HAP-1 (cell line): Measurements from ENCODE around the gene SATB1.
A peak's percentile ranks its signal among the peaks of the same experiment; 100 is the strongest.
"Not testable (repeated sequence)": the region's sequence is repeated elsewhere in the genome, so short reads cannot be mapped to it uniquely, and the experiment has no call there.

Experiments used
- DNase-seq, 2 experiments: peaks; one replicate each; pipeline ENCODE4 v3.0.0-alpha.2; 2016 to 2020; ENCODE audit warnings: low spot score in 2 of 2
- H3K27me3 ChIP-seq: fragments of 250-450 bp; sonication (Bioruptor Pico); 2 replicates; pipeline ENCODE4 v1.5.1; 2020; ENCODE audit warnings: low read depth, mild to moderate bottlenecking, moderate library complexity
- H3K36me3 ChIP-seq: fragments of 250-450 bp; sonication (Bioruptor Pico); replicated peaks from 2 replicates; pipeline ENCODE4 v1.5.1; 2020; ENCODE audit warnings: mild to moderate bottlenecking
- H3K4me1 ChIP-seq: fragments of 250-450 bp; sonication (Bioruptor Pico); 2 replicates; pipeline ENCODE4 v1.5.1; 2020; ENCODE audit warnings: mild to moderate bottlenecking
- H3K4me3 ChIP-seq: fragments of 250-450 bp; sonication (Bioruptor Pico); 2 replicates; pipeline ENCODE4 v1.5.1; 2020; ENCODE audit warnings: mild to moderate bottlenecking, moderate library complexity
- H3K9me3 ChIP-seq: fragments of 250-450 bp; sonication (Bioruptor Pico); 2 replicates; pipeline ENCODE4 v1.5.1; 2020; ENCODE audit warnings: mild to moderate bottlenecking, moderate library complexity
- in situ Hi-C: fragments of 300-500 bp; cut with MboI; formaldehyde crosslinking; loops from 3 replicates; pipeline ENCODE4 v1.14.3; 2020; ENCODE audit warnings: low sequenced_read_pairs, inconsistent platforms, mixed read lengths

The SATB1 gene

DNA sequence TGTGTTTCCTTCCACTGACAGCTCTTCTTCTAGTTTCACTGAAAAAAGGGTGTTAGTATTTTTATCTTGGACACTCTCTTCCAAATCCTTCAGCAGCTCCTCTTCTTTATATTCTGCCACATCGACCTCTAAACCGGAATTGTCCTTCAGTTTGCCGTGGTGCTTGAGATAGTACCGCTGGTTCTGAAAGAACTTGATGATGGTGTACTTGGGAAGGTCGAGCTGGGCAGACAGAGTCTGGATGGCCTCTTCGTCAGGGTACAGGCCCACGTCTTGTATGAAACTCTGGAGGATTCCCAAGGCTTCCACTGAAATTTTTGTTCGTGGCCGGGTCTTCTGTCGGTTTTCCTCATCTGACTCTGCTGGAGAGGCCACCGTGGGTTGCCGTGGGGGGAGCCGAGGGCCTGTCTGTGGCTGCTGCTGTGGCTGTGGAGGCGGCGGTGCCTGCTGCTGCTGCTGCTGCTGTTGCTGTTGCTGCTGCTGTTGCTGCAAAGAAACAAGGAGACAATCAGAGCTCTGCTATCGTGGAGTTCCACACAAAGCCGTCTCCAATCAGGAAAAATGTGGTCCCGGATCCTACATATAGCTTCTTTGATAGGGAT lies 75.8 kb downstream of the SATB1 start:
- DNase-seq: no peak
- Histone ChIP-seq H3K27me3 (no peaks in the 10 kb centered on the region), H3K9me3 (no peaks in the 10 kb centered on the region), H3K4me1 (peaks cover 38% of the 10 kb centered on the region), H3K4me3 (no peak overlapping the region), H3K36me3 (peaks cover 9% of the 10 kb centered on the region)
- in situ Hi-C loops: no loop called here

- no peaks in the 10 kb centered on the region for H3K27me3 ChIP-seq
- no peaks in the 10 kb centered on the region for H3K9me3 ChIP-seq
- no peak overlapping the region for H3K4me3 ChIP-seq
- peaks cover 5% of the 10 kb centered on the region for H3K36me3 ChIP-seq
- peaks cover 45% of the 10 kb centered on the region for H3K4me1 ChIP-seq
- in situ Hi-C loops: no loop called here
- no peak for DNase-seq
Measured at GRCh38 chr3:18346097-18346496, 79.0 kb downstream of the SATB1 start.

GRCh38 chr3:18345015-18345367 lies 80.1 kb downstream of the SATB1 start:
- peaks cover 5% of the 10 kb centered on the region for H3K36me3 ChIP-seq
- H3K4me3 ChIP-seq: no peak overlapping the region
- no peak for DNase-seq
- no peaks in the 10 kb centered on the region for H3K9me3 ChIP-seq
- in situ Hi-C loops: no loop called here
- no peaks in the 10 kb centered on the region for H3K27me3 ChIP-seq
- peaks cover 45% of the 10 kb centered on the region for H3K4me1 ChIP-seq

- peaks cover 45% of the 10 kb centered on the region for H3K4me1 ChIP-seq
Measured at GRCh38 chr3:18344306-18345014, 80.7 kb downstream of the SATB1 start.

GRCh38 chr3:18343809-18344208 lies 81.3 kb downstream of the SATB1 start:
- in situ Hi-C loops: no loop called here
- DNase-seq: no peak
- Histone ChIP-seq H3K27me3 (no peaks in the 10 kb centered on the region), H3K9me3 (no peaks in the 10 kb centered on the region), H3K4me3 (no peak overlapping the region), H3K36me3 (peaks cover under 1% of the 10 kb centered on the region), H3K4me1 (peaks cover 42% of the 10 kb centered on the region)

More at GRCh38 chr3:18344306-18345014, 80.7 kb downstream of the SATB1 start:
- in situ Hi-C loops: no loop called here
- Histone ChIP-seq H3K27me3 (no peaks in the 10 kb centered on the region), H3K9me3 (no peaks in the 10 kb centered on the region), H3K36me3 (peaks cover 5% of the 10 kb centered on the region), H3K4me3 (no peak overlapping the region)
- DNase-seq: peak; percentile 26 to 51

GRCh38 chr3:18338827-18339514 lies 86.2 kb downstream of the SATB1 start:
- Histone ChIP-seq H3K9me3 (no peaks in the 10 kb centered on the region), H3K4me1 (peaks cover 6% of the 10 kb centered on the region; the same call in 1 of the 2 replicates), H3K36me3 (no peaks in the 10 kb centered on the region), H3K27me3 (no peaks in the 10 kb centered on the region), H3K4me3 (no peak overlapping the region)
- no peak for DNase-seq
- in situ Hi-C loops: no loop called here

- H3K36me3 ChIP-seq: no peaks in the 10 kb centered on the region
- in situ Hi-C loops: no loop called here
- H3K27me3 ChIP-seq: no peaks in the 10 kb centered on the region
- no peak for DNase-seq
- no peak overlapping the region for H3K4me3 ChIP-seq
- H3K9me3 ChIP-seq: no peaks in the 10 kb centered on the region
- H3K4me1 ChIP-seq: no peaks in the 10 kb centered on the region
Measured at GRCh38 chr3:18337231-18337630, 87.9 kb downstream of the SATB1 start.

GRCh38 chr3:18334837-18335601 lies 90.1 kb downstream of the SATB1 start:
- no peak overlapping the region for H3K4me3 ChIP-seq
- in situ Hi-C loops: no loop called here

DNA sequence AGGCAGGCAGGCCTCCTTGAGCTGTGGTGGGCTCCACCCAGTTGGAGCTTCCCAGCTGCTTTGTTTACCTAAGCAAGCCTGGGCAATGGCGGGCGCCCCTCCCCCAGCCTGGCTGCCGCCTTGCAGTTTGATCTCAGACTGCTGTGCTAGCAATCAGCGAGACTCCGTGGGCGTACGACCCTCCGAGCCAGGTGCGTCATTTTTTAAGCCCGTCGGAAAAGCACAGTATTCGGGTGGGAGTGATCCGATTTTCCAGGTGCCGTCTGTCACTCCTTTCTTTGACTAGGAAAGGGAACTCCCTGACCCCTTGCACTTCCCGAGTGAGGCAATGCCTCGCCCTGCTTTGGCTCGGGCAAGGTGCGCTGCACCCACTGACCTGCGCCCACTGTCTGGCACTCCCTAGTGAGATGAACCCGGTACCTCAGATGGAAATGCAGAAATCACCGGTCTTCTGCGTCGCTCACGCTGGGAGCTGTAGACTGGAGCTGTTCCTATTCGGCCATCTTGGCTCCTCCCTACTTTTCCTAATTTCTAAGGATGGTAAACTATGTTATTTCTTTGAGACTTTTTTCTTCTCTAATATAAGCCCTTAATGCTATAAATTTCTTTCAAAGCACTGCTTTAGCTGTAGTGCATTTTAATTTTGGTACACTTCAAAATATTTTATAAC lies 94.2 kb downstream of the SATB1 start:
- H3K4me3 ChIP-seq: not testable (repeated sequence)

More at GRCh38 chr3:18334837-18335601, 90.1 kb downstream of the SATB1 start:
- no peaks in the 10 kb centered on the region for H3K4me1 ChIP-seq
- no peaks in the 10 kb centered on the region for H3K27me3 ChIP-seq
- DNase-seq: no peak
- no peaks in the 10 kb centered on the region for H3K36me3 ChIP-seq
- no peaks in the 10 kb centered on the region for H3K9me3 ChIP-seq

DNA sequence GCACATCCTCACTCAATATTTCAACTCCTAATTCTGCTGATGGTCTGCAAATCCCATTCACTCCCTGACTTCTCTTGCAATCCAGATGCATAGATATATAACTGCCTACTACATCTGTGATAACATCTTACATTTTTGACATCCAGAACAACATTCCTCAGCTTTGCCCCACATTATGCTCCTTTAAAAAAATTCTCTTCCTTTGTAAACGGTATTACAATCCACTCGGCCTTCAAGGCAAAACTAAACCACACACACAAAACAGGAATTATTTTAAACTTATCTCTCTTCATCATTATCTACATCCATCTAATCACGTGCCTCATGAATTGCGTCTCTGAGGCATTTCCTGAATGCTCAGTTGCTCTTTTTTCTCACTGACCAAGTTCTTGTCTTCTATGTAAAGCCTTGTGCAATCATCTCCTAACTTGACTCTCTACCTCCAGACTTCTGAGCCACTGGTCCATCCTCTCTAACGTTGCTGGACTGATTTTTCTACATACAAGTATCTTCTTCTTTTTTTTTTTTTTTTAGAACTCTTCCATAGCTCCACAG lies 117.0 kb downstream of the SATB1 start:
- DNase-seq: no peak
- Histone ChIP-seq H3K4me3 (no peak overlapping the region), H3K9me3 (no peaks in the 10 kb centered on the region), H3K4me1 (0 out of 2 replicates have a peak, but pooled peaks cover 2% of the 10 kb centered on the region), H3K27me3 (no peaks in the 10 kb centered on the region), H3K36me3 (no peaks in the 10 kb centered on the region)
- in situ Hi-C loops: no loop called here

More for the DNA sequence above, 94.2 kb downstream of the SATB1 start:
- in situ Hi-C loops, H3K4me1 ChIP-seq, H3K36me3 ChIP-seq, DNase-seq, H3K9me3 ChIP-seq, H3K27me3 ChIP-seq: not testable (repeated sequence)

DNA sequence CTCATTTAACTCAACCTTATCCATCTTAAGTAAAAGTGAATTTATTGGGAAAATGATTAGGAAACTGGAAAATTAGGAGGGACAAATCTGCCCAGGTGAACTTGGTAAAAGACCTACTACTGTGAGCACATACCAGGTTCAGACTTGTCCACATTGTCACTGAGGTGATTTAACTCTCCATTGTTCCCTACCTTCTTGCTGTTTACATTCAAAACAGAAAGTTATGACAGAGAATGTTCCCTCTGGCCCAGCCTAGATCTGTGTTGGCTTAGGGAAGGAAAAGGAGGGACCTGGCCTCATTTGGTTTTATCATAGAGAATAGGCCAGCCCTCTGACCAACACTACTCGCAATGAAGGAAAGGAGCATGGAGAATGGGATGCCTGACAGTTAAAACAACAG lies 117.6 kb downstream of the SATB1 start:
- no peaks in the 10 kb centered on the region for H3K36me3 ChIP-seq
- 0 out of 2 replicates have a peak, but pooled peaks cover 2% of the 10 kb centered on the region for H3K4me1 ChIP-seq
- H3K9me3 ChIP-seq: no peaks in the 10 kb centered on the region
- H3K27me3 ChIP-seq: no peaks in the 10 kb centered on the region
- no peak overlapping the region for H3K4me3 ChIP-seq
- in situ Hi-C loops: no loop called here
- no peak for DNase-seq

GRCh38 chr3:18302517-18302916 lies 122.6 kb downstream of the SATB1 start:
- Histone ChIP-seq H3K4me3 (no peak overlapping the region), H3K4me1 (no peaks in the 10 kb centered on the region), H3K36me3 (no peaks in the 10 kb centered on the region), H3K9me3 (no peaks in the 10 kb centered on the region), H3K27me3 (no peaks in the 10 kb centered on the region)
- in situ Hi-C loops: no loop called here
- DNase-seq: no peak

GRCh38 chr3:18301781-18302180 lies 123.4 kb downstream of the SATB1 start:
- H3K36me3 ChIP-seq: no peaks in the 10 kb centered on the region
- no peak for DNase-seq
- H3K9me3 ChIP-seq: no peaks in the 10 kb centered on the region
- H3K4me1 ChIP-seq: no peaks in the 10 kb centered on the region
- H3K27me3 ChIP-seq: no peaks in the 10 kb centered on the region
- in situ Hi-C loops: no loop called here
- H3K4me3 ChIP-seq: no peak overlapping the region
